Urinary bladder (tissue), 2 donors: ENCODE measurements around the gene NUDT3. TPM values are rescaled to one million over a fixed set of nuclear protein-coding genes. Genes with fewer than 3 reads are reported as not detected.

ENCODE experiments used
- polyA plus RNA-seq: library from polyadenylated mRNA; stranded (reverse); fragments of 200-250 nt; gene quantifications from one replicate; pipeline ENCODE4 v1.2.3, GENCODE V29; 2013
- small RNA-seq: library from RNA; depleted of rRNA; stranded (forward); fragments of <200 nt; gene quantifications from one replicate; pipeline ENCODE3, GENCODE V24; 2014
- total RNA-seq: library from RNA; depleted of rRNA; stranded (reverse); fragments of >200 nt; gene quantifications from one replicate; pipeline ENCODE4 v1.2.3, GENCODE V29; 2014
- donor health status: healthy.

The NUDT3 gene
- total and polyA plus RNA-seq, 2 donors = 20.7 to 43.9 TPM

Small RNAs within 50 kb of the gene (small RNA-seq; reads per million reads assigned to genes)
- gene MIR6835 = not detected

Other genes with a start within 250 kb of the NUDT3 start
- 0.11 TPM for gene GRM4, start 246.6 kb downstream of the NUDT3 start, total RNA-seq
- gene GRM4, start 246.6 kb downstream of the NUDT3 start, polyA plus RNA-seq = 0.01 TPM
- gene HMGA1, start 155.8 kb downstream of the NUDT3 start, total RNA-seq = 12.4 TPM
- gene HMGA1, start 155.8 kb downstream of the NUDT3 start, polyA plus RNA-seq = 23.6 TPM
- gene SMIM29, start 143.7 kb downstream of the NUDT3 start, total RNA-seq = 4.2 TPM
- gene SMIM29, start 143.7 kb downstream of the NUDT3 start, polyA plus RNA-seq = 44.9 TPM
- 1,395 TPM for gene RPS10, start 33.4 kb upstream of the NUDT3 start, total RNA-seq
- gene RPS10, start 33.4 kb upstream of the NUDT3 start, polyA plus RNA-seq = 2,930 TPM
- gene PACSIN1, start 73.4 kb upstream of the NUDT3 start, total RNA-seq = 0.32 TPM
- gene PACSIN1, start 73.4 kb upstream of the NUDT3 start, polyA plus RNA-seq = 0.20 TPM
- 0.16 TPM for gene SPDEF, start 163.7 kb upstream of the NUDT3 start, total RNA-seq
- gene SPDEF, start 163.7 kb upstream of the NUDT3 start, polyA plus RNA-seq = 0.16 TPM